Measurements from ENCODE around the gene ZNF835. TPM values are rescaled to one million over a fixed set of nuclear protein-coding genes. Genes with fewer than 3 reads are reported as not detected.

Gene ZNF835
- total RNA-seq = 1 to 10 TPM in 4 of 5 experiments, under 1 TPM in 1; 0.73 to 5.7 (median 1.4) TPM
- polyA plus RNA-seq = 10 to 100 TPM in 1 of 2 donors, 1 to 10 TPM in 1; 1.9 to 10.4 TPM
- total RNA-seq = 2.4 reads per million, percentile 12 among the genes with 10 or more reads in this experiment

DNA sequence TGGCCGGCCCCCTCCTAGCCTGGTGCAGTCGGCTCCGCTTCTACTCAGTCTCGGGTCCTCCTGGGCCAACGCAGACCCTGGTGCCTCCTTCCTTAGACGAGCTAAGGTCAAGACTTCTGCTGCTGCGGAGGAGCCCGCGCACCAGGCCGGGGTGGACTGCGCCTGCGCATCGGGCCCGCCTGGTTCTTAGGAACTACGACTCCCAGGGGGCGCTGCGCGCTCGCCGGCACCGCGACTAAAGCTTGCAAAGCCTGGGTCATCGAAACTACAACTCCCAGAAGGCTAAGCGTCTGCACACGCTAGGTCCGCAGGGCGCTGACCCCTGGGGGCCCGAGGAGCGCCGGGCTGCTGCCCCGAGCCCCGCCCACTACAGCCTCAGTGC lies at the start of gene ZNF835:
ZNF835 (minus strand) TSS at position 145 of the 382 bp plus-strand sequence. CDS start 6,559 bp downstream, outside the sequence.
- Mint-ChIP-seq H3K27me3 (no peaks in the 10 kb centered on the region), H3K9me3 (peaks cover 0 to 72% (median 29%) of the 10 kb centered on the region in 11 donors), H3K4me3 (peak within 1 kb of the TSS; percentile 69 to 95 (median 89)), H3K4me1 (peaks cover 0 to 17% (median 11%) of the 10 kb centered on the region in 7 donors), H3K27ac (peak within 1 kb of the TSS in 6 of 9 donors; percentile 40 to 95 (median 80)), H3K36me3 (peaks cover 4 to 21% (median 7%) of the 10 kb centered on the region in 5 donors)
- CTCF ChIA-PET = no interaction called here
- DNase-seq (peak; percentile 52 to 83 (median 75)), ATAC-seq (peak; percentile 95)
- POLR2A ChIA-PET = no interaction called here
- Histone ChIP-seq H3K9me3 (ENCODE audit: control insufficient read depth in 2 of 3, low read length in 3 of 3) (peaks cover 0 to 30% (median 0%) of the 10 kb centered on the region in 3 experiments), H3K4me3 (ENCODE audit: low read length) (peak within 1 kb of the TSS; percentile 53), H3K27me3 (ENCODE audit: control insufficient read depth in 2 of 2, insufficient read depth in 2 of 2, low read length in 2 of 2) (no peaks in the 10 kb centered on the region), H3K36me3 (ENCODE audit: control insufficient read depth in 2 of 3, insufficient read depth in 3 of 3, low read length in 3 of 3) (no peaks in the 10 kb centered on the region), H3K4me1 (ENCODE audit: control insufficient read depth in 2 of 2, insufficient read depth in 2 of 2, low read length in 2 of 2) (peaks cover 0 to 7% of the 10 kb centered on the region in 2 donors), H3K27ac (ENCODE audit: low read depth, low read length) (peak within 1 kb of the TSS; percentile 67)
- intact Hi-C loops (cut with micrococcal nuclease) = loop anchor here in 1 of 2 donors (1.0 to 2.0 kb wide), 3 partner anchors 76 to 279 kb away; partner anchors contain the start of genes ZFP28, ZNF582 and ZNF71

DNA sequence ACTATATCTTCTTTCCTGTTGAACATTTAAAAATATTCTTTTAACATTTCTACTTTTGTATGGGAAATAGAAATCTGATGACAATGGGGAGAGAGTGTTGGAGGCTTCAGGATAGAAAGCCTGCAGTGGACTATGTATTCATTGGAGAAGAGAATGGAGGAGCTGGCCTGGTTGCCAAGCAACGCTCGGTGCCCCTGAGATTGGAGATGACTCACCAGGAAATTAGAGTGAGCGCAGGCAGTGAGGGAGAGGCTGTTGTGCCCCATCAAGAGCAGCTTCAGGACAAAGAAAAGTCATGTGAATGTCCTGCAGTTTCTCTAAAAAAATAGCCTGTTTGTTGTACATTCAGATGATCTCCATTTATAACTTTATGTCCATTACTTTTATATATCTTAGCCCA lies 48.7 kb upstream of the ZNF835 start:
- Mint-ChIP-seq H3K4me3 (no peak overlapping the region), H3K27ac (no peak overlapping the region), H3K27me3 (peaks cover 0 to 6% (median 0%) of the 10 kb centered on the region in 5 donors), H3K36me3 (peaks cover 2 to 31% (median 9%) of the 10 kb centered on the region in 5 donors), H3K9me3 (peaks cover 25 to 88% (median 50%) of the 10 kb centered on the region in 11 donors), H3K4me1 (no peaks in the 10 kb centered on the region)
- ChIA-PET POLR2A (no interaction called here), CTCF (no interaction called here)
- Histone ChIP-seq H3K4me1 (ENCODE audit: control insufficient read depth in 2 of 2, insufficient read depth in 2 of 2, low read length in 2 of 2) (no peaks in the 10 kb centered on the region), H3K27ac (ENCODE audit: low read depth, low read length) (no peak overlapping the region), H3K27me3 (ENCODE audit: control insufficient read depth in 2 of 2, insufficient read depth in 2 of 2, low read length in 2 of 2) (no peaks in the 10 kb centered on the region), H3K4me3 (ENCODE audit: low read length) (no peak overlapping the region), H3K36me3 (ENCODE audit: control insufficient read depth in 2 of 3, insufficient read depth in 3 of 3, low read length in 3 of 3) (no peaks in the 10 kb centered on the region), H3K9me3 (ENCODE audit: control insufficient read depth in 2 of 3, low read length in 3 of 3) (peaks cover 0 to 26% (median 0%) of the 10 kb centered on the region in 3 experiments)
- DNase-seq (no peak), ATAC-seq (no peak)
- intact Hi-C loops (cut with micrococcal nuclease) = no loop called here

DNA sequence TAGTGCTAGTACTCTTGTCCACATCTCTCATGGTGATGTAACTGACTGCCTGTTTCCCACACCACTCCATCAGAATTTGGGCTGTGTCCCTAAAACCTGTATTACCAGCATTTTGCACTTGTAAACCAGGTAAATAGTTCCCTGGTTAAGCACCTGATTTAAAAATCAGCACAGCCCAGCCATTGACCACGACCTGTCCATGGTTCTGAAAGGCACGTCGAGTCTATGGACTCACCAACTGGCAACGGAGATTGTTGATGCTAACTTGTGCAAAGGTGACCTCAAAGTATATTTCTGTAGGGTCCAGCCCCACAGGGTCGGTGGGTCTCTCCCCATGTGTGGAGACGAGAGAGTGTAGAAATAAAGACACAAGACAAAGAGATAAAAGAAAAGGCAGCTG lies 46.7 kb upstream of the ZNF835 start:
- ATAC-seq (no peak), DNase-seq (no peak)
- H3K27me3 ChIP-seq (ENCODE audit: control insufficient read depth in 2 of 2, insufficient read depth in 2 of 2, low read length in 2 of 2) = no peaks in the 10 kb centered on the region
- H3K36me3 Mint-ChIP-seq = peaks cover 0 to 22% (median 4%) of the 10 kb centered on the region in 5 donors
- no peak overlapping the region for H3K4me3 ChIP-seq (ENCODE audit: low read length)
- no peaks in the 10 kb centered on the region for H3K36me3 ChIP-seq (ENCODE audit: control insufficient read depth in 2 of 3, insufficient read depth in 3 of 3, low read length in 3 of 3)
- CTCF ChIA-PET = no interaction called here
- H3K27ac ChIP-seq (ENCODE audit: low read depth, low read length) = no peak overlapping the region
- POLR2A ChIA-PET = no interaction called here
- intact Hi-C loops (cut with micrococcal nuclease) = no loop called here
- no peak overlapping the region for H3K4me3 Mint-ChIP-seq
- H3K27ac Mint-ChIP-seq = no peak overlapping the region
- H3K27me3 Mint-ChIP-seq = peaks cover 0 to 6% (median 0%) of the 10 kb centered on the region in 5 donors
- H3K9me3 ChIP-seq (ENCODE audit: control insufficient read depth in 2 of 3, low read length in 3 of 3) = peaks cover 0 to 13% (median 0%) of the 10 kb centered on the region in 3 experiments
- H3K9me3 Mint-ChIP-seq = peaks cover 17 to 73% (median 40%) of the 10 kb centered on the region in 11 donors
- H3K4me1 ChIP-seq (ENCODE audit: control insufficient read depth in 2 of 2, insufficient read depth in 2 of 2, low read length in 2 of 2) = no peaks in the 10 kb centered on the region
- H3K4me1 Mint-ChIP-seq = no peaks in the 10 kb centered on the region

DNA sequence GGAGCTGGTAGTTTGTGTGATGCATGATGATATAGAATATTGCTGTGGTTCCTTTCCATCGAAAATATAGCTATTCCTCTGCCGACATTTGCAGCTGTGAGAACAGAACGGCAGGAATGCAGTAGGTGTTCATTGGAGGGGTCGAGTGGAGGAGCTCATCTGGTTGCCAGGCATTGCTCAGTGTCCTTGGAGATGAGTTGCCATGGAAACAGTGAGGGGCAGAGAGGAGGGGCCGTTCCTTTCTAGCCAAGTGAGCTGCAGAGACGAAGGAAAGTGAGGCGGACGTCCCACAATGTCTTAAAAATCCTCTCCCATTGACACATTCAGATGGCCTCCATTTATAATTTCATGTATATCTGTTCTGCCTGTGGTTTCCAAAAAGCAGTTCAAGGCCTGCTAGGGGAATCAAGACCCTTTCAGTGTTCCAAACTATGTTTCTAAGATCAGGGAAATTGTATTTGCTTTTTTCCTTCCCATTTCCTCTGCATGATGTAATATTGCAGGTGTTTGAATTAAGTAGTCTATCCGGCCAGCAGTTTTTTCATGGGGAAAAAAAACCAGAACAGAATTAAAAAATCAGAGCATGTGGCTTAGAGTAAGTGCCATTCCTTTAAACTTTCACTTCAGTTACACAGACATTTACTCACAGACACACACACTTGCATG lies 41.2 kb upstream of the ZNF835 start:
- H3K9me3 Mint-ChIP-seq = peaks cover 4 to 72% (median 35%) of the 10 kb centered on the region in 11 donors
- H3K9me3 ChIP-seq (ENCODE audit: control insufficient read depth in 2 of 3, low read length in 3 of 3) = peaks cover 0 to 12% (median 0%) of the 10 kb centered on the region in 3 experiments

DNA sequence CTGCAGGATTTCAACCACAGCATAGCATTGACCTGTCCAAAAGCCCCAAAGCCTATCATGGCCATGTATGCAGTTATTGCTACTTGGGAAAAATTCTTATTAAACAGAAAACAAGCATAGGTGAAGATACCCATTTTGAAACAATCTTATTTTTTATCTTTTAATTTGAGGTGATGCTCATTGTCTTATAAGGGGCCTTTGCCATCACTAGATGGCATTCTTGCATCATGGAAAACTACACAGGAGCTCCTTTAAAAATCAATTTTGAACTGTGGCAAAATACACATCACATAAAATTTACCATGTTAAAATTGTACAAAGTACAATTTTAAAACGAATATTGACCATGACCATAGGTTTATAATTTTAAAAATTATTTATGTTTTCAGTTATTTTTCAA lies 38.9 kb upstream of the ZNF835 start:
- no peak overlapping the region for H3K27ac Mint-ChIP-seq
- ChIA-PET CTCF (no interaction called here), POLR2A (no interaction called here)
- H3K9me3 Mint-ChIP-seq = peaks cover 14 to 71% (median 38%) of the 10 kb centered on the region in 11 donors
- intact Hi-C loops (cut with micrococcal nuclease) = no loop called here
- peaks cover 0 to 20% (median 10%) of the 10 kb centered on the region in 5 donors for H3K36me3 Mint-ChIP-seq
- H3K27me3 Mint-ChIP-seq = no peaks in the 10 kb centered on the region
- no peaks in the 10 kb centered on the region for H3K27me3 ChIP-seq (ENCODE audit: control insufficient read depth in 2 of 2, insufficient read depth in 2 of 2, low read length in 2 of 2)
- H3K4me3 Mint-ChIP-seq = no peak overlapping the region
- DNase-seq (no peak), ATAC-seq (no peak)
- no peaks in the 10 kb centered on the region for H3K4me1 Mint-ChIP-seq
- no peaks in the 10 kb centered on the region for H3K4me1 ChIP-seq (ENCODE audit: control insufficient read depth in 2 of 2, insufficient read depth in 2 of 2, low read length in 2 of 2)
- no peak overlapping the region for H3K27ac ChIP-seq (ENCODE audit: low read depth, low read length)
- no peak overlapping the region for H3K4me3 ChIP-seq (ENCODE audit: low read length)
- peaks cover 0 to 10% (median 0%) of the 10 kb centered on the region in 3 experiments for H3K9me3 ChIP-seq (ENCODE audit: control insufficient read depth in 2 of 3, low read length in 3 of 3)
- no peaks in the 10 kb centered on the region for H3K36me3 ChIP-seq (ENCODE audit: control insufficient read depth in 2 of 3, insufficient read depth in 3 of 3, low read length in 3 of 3)

More for the DNA sequence above, 41.2 kb upstream of the ZNF835 start:
- Mint-ChIP-seq H3K36me3 (peaks cover 2 to 15% (median 10%) of the 10 kb centered on the region in 5 donors), H3K4me1 (no peaks in the 10 kb centered on the region), H3K27ac (no peak overlapping the region), H3K4me3 (no peak overlapping the region), H3K27me3 (no peaks in the 10 kb centered on the region)
- no peaks in the 10 kb centered on the region for H3K4me1 ChIP-seq (ENCODE audit: control insufficient read depth in 2 of 2, insufficient read depth in 2 of 2, low read length in 2 of 2)
- ATAC-seq (no peak), DNase-seq (no peak)
- no peaks in the 10 kb centered on the region for H3K36me3 ChIP-seq (ENCODE audit: control insufficient read depth in 2 of 3, insufficient read depth in 3 of 3, low read length in 3 of 3)
- POLR2A ChIA-PET = no interaction called here
- intact Hi-C loops (cut with micrococcal nuclease) = no loop called here
- H3K27me3 ChIP-seq (ENCODE audit: control insufficient read depth in 2 of 2, insufficient read depth in 2 of 2, low read length in 2 of 2) = no peaks in the 10 kb centered on the region
- no peak overlapping the region for H3K4me3 ChIP-seq (ENCODE audit: low read length)
- H3K27ac ChIP-seq (ENCODE audit: low read depth, low read length) = no peak overlapping the region
- CTCF ChIA-PET = no interaction called here

DNA sequence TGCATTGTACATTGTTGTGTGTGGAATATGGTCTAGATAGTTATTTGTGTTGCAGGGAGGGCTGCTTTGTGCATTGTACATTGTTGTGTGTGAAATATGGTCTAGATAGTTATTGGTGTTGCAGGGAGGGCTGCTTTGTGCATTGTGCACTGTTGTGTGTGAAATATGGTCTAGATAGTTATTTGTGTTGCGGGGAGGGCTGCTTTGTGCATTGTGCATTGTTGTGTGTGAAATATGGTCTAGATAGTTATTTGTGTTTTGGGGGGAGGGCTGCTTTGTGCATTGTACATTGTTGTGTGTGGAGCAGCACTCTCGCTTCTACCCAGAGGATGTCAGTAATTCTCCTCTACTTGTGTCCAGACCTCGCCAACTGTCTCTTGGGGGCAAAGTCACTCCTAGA lies 36.3 kb upstream of the ZNF835 start:
- Mint-ChIP-seq H3K27me3 (no peaks in the 10 kb centered on the region), H3K4me1 (no peaks in the 10 kb centered on the region), H3K27ac (peak overlapping the region in 1 of 9 donors; percentile 2), H3K4me3 (no peak overlapping the region), H3K36me3 (peaks cover 0 to 15% (median 9%) of the 10 kb centered on the region in 5 donors), H3K9me3 (peaks cover 14 to 84% (median 40%) of the 10 kb centered on the region in 11 donors)
- Histone ChIP-seq H3K36me3 (ENCODE audit: control insufficient read depth in 2 of 3, insufficient read depth in 3 of 3, low read length in 3 of 3) (no peaks in the 10 kb centered on the region), H3K4me1 (ENCODE audit: control insufficient read depth in 2 of 2, insufficient read depth in 2 of 2, low read length in 2 of 2) (no peaks in the 10 kb centered on the region), H3K4me3 (ENCODE audit: low read length) (no peak overlapping the region), H3K9me3 (ENCODE audit: control insufficient read depth in 2 of 3, low read length in 3 of 3) (peaks cover 0 to 7% (median 0%) of the 10 kb centered on the region in 3 experiments), H3K27ac (ENCODE audit: low read depth, low read length) (no peak overlapping the region), H3K27me3 (ENCODE audit: control insufficient read depth in 2 of 2, insufficient read depth in 2 of 2, low read length in 2 of 2) (no peaks in the 10 kb centered on the region)
- ATAC-seq (no peak), DNase-seq (no peak)
- POLR2A ChIA-PET = no interaction called here
- CTCF ChIA-PET = no interaction called here
- intact Hi-C loops (cut with micrococcal nuclease) = no loop called here

All from naive thymus-derived CD4-positive, alpha-beta T cell (primary cell).